NT2/D1 (cell line): Measurements from ENCODE around the gene TSGA10.

ENCODE experiments used
- YY1 ChIP-seq: IDR thresholded peaks from 2 replicates; pipeline ENCODE4 v1.6.1; 2011; ENCODE audit not compliant: insufficient read length, insufficient read depth
- ZNF274 ChIP-seq: IDR thresholded peaks from 2 replicates; pipeline ENCODE4 v1.6.1; 2011; ENCODE audit warnings: mild to moderate bottlenecking, low read depth, low read length

- TF ChIP-seq YY1 = no peak
- no peak for TF ChIP-seq ZNF274
These were observed 182.1 kb downstream of the TSGA10 start for GRCh38 chr2:98972582-98973167.
